H1 (cell line): ENCODE results near the gene TMPRSS2. TPM values are rescaled to one million over a fixed set of nuclear protein-coding genes. Genes with fewer than 3 reads are reported as not detected.

Experiments
- CHD7 ChIP-seq: fragments of 300-600 bp; sonication (generic); IDR thresholded peaks from 2 replicates; pipeline ENCODE4 v1.7.1; 2012; ENCODE audit warnings: low read length, moderate library complexity, mild to moderate bottlenecking, inconsistent platforms; ENCODE audit not compliant: insufficient replicate concordance
- EZH2 ChIP-seq: fragments of 200-600 bp; sonication (generic); IDR thresholded peaks from 2 replicates; pipeline ENCODE4 v1.7.1; 2012; ENCODE audit warnings: low read depth, mild to moderate bottlenecking, moderate library complexity, low read length, inconsistent platforms; ENCODE audit not compliant: severe bottlenecking
- MAFK ChIP-seq: IDR thresholded peaks from 2 replicates; pipeline ENCODE4 v1.6.1; 2012; ENCODE audit warnings: low read depth, mild to moderate bottlenecking, improper control_type of control experiment, low read length
- SAP30 ChIP-seq: fragments of 300-600 bp; sonication (generic); IDR thresholded peaks from 2 replicates; pipeline ENCODE4 v1.7.1; 2012; ENCODE audit warnings: low read length, moderate library complexity, mild to moderate bottlenecking, inconsistent platforms; ENCODE audit not compliant: insufficient read depth, insufficient replicate concordance
- TBP ChIP-seq: IDR thresholded peaks from 2 replicates; pipeline ENCODE4 v1.6.1; 2011; ENCODE audit warnings: low read depth, low read length, improper control_type of control experiment
- polyA plus RNA-seq, 7 experiments: library from polyadenylated mRNA; depleted of rRNA in 3 of 7; stranded (reverse) in 5 of 7; unstranded in 2 of 7; fragments of >200 nt in 5 of 7; fragments of 200-250 nt in 2 of 7; gene quantifications; 1 replicate in 5 of 7; 2 replicates in 1 of 7; 4 replicates in 1 of 7; pipeline versions ENCODE4 v1.2.1 to v1.2.3, GENCODE V29; 2011 to 2013; ENCODE audit warnings: missing spikeins in 2 of 7, mixed read lengths in 2 of 7
- total RNA-seq: library from RNA; stranded (reverse); fragmentation: NEBNext Ultra II Directional; extraction: Animal tissue kit (Norgen Biotek cat#: 25700); gene quantifications from 2 replicates; pipeline ENCODE4 v1.2.1, GENCODE V29; 2021

TMPRSS2 gene
- total and polyA plus RNA-seq, 2 of the 8 experiments (the other 6 are each of a cell fraction or from before 2014, with no cell fraction given) = 9.2 to 11.0 TPM

GRCh38 chr21:41506611-41507520, 1.1 kb downstream of the TMPRSS2 start (continued):
- TF ChIP-seq CHD7 (no peak), TBP (0 out of 2 replicates have a peak, but pooled peaks have one; percentile 7), SAP30 (no peak), EZH2 (peak; percentile 70), MAFK (no peak)
